GM12878 (cell line): ENCODE data around the gene GDF11. TPM values are rescaled to one million over a fixed set of nuclear protein-coding genes. Genes with fewer than 3 reads are reported as not detected.
A peak's percentile ranks its signal among the peaks of the same experiment; 100 is the strongest.

Source experiments
- ASH2L ChIP-seq: fragments of 300-600, 200-600 bp; sonication (generic); IDR thresholded peaks from 2 replicates; pipeline ENCODE4 v1.6.1; 2017; ENCODE audit warnings: low read depth, mild to moderate bottlenecking, borderline replicate concordance
- CEBPZ ChIP-seq: fragments of 150-350 bp; IDR thresholded peaks from 2 replicates; pipeline ENCODE4 v1.6.1; 2016; ENCODE audit warnings: low read depth, low read length
- CHD1 ChIP-seq: IDR thresholded peaks from 2 replicates; pipeline ENCODE4 v1.6.1; 2012; ENCODE audit warnings: low read depth, low read length, improper control_type of control experiment
- HDAC2 ChIP-seq: fragments of 200-600 bp; sonication (generic); IDR thresholded peaks from 2 replicates; pipeline ENCODE4 v1.6.1; 2017
- POLR2A ChIP-seq: IDR thresholded peaks from 2 replicates; pipeline ENCODE4 v1.6.1; 2011; ENCODE audit warnings: low read depth, mild to moderate bottlenecking, low read length
- RAD21 ChIP-seq: IDR thresholded peaks from 2 replicates; pipeline ENCODE4 v1.6.1; 2011; ENCODE audit warnings: mild to moderate bottlenecking, low read depth, low read length, moderate library complexity; ENCODE audit not compliant: insufficient read depth
- SMC3 ChIP-seq: IDR thresholded peaks from 2 replicates; pipeline ENCODE4 v1.6.1; 2011; ENCODE audit warnings: low read length, improper control_type of control experiment, borderline replicate concordance
- STAT1 ChIP-seq: fragments of 450-650 bp; conservative IDR thresholded peaks from 2 replicates; pipeline ENCODE4 v1.6.1; 2014; ENCODE audit warnings: antibody characterized with exemption, mild to moderate bottlenecking
- ZBED1 ChIP-seq: IDR thresholded peaks from 2 replicates; pipeline ENCODE4 v1.6.1; 2016; ENCODE audit warnings: borderline replicate concordance
- polyA plus RNA-seq, 11 experiments: library from polyadenylated mRNA; depleted of rRNA in 4 of 11; unstranded in 6 of 11; stranded (reverse) in 5 of 11; fragments of >200 nt; fragmentation: Nextera tagmentation in 4 of 11; fragmentation: Illumina TruSeq in 1 of 11; extraction: Ambion mirVana in 4 of 11; extraction: Trizol in 1 of 11; gene quantifications; 1 replicate in 1 of 11; 2 replicates in 10 of 11; pipeline versions ENCODE4 v1.2.1 to v1.2.3, GENCODE V29; 2011 to 2016; ENCODE audit warnings: inconsistent platforms in 2 of 11, missing spikeins in 2 of 11, low read depth in 1 of 11
- total RNA-seq, 4 experiments: library from RNA; depleted of rRNA in 3 of 4; stranded (reverse); fragments of >200 nt in 3 of 4; fragmentation: Illumina TruSeq in 1 of 4; extraction: Trizol in 1 of 4; gene quantifications; 2 replicates each; pipeline versions ENCODE4 v1.2.1 to v1.2.3, GENCODE V29; 2013 to 2021
- TF ChIP-seq, protein P1 (sequence below): fragments of 450-650 bp; IDR thresholded peaks from 2 replicates; pipeline ENCODE4 v1.6.1; 2017; ENCODE audit warnings: mild to moderate bottlenecking, moderate library complexity
- TF ChIP-seq, protein P2 (sequence below): fragments of 450-650 bp; IDR thresholded peaks from 2 replicates; pipeline ENCODE4 v1.6.1; 2016; ENCODE audit warnings: mild to moderate bottlenecking, moderate library complexity, borderline replicate concordance

Gene GDF11
- total and polyA plus RNA-seq, 10 of the 15 experiments (the other 5 are each of a cell fraction or from before 2014, with no cell fraction given), result 0.83 to 15.4 (median 4.3) TPM

- TF ChIP-seq CEBPZ, result no peak
- TF ChIP-seq, protein P1, sequence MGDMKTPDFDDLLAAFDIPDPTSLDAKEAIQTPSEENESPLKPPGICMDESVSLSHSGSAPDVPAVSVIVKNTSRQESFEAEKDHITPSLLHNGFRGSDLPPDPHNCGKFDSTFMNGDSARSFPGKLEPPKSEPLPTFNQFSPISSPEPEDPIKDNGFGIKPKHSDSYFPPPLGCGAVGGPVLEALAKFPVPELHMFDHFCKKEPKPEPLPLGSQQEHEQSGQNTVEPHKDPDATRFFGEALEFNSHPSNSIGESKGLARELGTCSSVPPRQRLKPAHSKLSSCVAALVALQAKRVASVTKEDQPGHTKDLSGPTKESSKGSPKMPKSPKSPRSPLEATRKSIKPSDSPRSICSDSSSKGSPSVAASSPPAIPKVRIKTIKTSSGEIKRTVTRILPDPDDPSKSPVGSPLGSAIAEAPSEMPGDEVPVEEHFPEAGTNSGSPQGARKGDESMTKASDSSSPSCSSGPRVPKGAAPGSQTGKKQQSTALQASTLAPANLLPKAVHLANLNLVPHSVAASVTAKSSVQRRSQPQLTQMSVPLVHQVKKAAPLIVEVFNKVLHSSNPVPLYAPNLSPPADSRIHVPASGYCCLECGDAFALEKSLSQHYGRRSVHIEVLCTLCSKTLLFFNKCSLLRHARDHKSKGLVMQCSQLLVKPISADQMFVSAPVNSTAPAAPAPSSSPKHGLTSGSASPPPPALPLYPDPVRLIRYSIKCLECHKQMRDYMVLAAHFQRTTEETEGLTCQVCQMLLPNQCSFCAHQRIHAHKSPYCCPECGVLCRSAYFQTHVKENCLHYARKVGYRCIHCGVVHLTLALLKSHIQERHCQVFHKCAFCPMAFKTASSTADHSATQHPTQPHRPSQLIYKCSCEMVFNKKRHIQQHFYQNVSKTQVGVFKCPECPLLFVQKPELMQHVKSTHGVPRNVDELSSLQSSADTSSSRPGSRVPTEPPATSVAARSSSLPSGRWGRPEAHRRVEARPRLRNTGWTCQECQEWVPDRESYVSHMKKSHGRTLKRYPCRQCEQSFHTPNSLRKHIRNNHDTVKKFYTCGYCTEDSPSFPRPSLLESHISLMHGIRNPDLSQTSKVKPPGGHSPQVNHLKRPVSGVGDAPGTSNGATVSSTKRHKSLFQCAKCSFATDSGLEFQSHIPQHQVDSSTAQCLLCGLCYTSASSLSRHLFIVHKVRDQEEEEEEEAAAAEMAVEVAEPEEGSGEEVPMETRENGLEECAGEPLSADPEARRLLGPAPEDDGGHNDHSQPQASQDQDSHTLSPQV, result no peak
- TF ChIP-seq SMC3, result peak; percentile 78
- no peak for TF ChIP-seq POLR2A
- no peak for TF ChIP-seq STAT1
- TF ChIP-seq, protein P2, sequence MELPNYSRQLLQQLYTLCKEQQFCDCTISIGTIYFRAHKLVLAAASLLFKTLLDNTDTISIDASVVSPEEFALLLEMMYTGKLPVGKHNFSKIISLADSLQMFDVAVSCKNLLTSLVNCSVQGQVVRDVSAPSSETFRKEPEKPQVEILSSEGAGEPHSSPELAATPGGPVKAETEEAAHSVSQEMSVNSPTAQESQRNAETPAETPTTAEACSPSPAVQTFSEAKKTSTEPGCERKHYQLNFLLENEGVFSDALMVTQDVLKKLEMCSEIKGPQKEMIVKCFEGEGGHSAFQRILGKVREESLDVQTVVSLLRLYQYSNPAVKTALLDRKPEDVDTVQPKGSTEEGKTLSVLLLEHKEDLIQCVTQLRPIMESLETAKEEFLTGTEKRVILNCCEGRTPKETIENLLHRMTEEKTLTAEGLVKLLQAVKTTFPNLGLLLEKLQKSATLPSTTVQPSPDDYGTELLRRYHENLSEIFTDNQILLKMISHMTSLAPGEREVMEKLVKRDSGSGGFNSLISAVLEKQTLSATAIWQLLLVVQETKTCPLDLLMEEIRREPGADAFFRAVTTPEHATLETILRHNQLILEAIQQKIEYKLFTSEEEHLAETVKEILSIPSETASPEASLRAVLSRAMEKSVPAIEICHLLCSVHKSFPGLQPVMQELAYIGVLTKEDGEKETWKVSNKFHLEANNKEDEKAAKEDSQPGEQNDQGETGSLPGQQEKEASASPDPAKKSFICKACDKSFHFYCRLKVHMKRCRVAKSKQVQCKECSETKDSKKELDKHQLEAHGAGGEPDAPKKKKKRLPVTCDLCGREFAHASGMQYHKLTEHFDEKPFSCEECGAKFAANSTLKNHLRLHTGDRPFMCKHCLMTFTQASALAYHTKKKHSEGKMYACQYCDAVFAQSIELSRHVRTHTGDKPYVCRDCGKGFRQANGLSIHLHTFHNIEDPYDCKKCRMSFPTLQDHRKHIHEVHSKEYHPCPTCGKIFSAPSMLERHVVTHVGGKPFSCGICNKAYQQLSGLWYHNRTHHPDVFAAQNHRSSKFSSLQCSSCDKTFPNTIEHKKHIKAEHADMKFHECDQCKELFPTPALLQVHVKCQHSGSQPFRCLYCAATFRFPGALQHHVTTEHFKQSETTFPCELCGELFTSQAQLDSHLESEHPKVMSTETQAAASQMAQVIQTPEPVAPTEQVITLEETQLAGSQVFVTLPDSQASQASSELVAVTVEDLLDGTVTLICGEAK, result peak; percentile 76; the same call in 1 of the 2 replicates
- TF ChIP-seq HDAC2, result no peak
- no peak for TF ChIP-seq ZBED1
- peak; percentile 96 for TF ChIP-seq RAD21
- no peak for TF ChIP-seq CHD1
- TF ChIP-seq ASH2L, result 0 out of 2 replicates have a peak, but pooled peaks have one; percentile 22
Measured at GRCh38 chr12:55738123-55739024, 4.5 kb upstream of the GDF11 start (continued).
